Prostate gland (tissue), 2 donors: ENCODE results near the gene MYO6. TPM values are rescaled to one million over a fixed set of nuclear protein-coding genes. Genes with fewer than 3 reads are reported as not detected.

ENCODE experiments used
- DNase-seq: peaks from one replicate; pipeline ENCODE4 v3.0.0-alpha.2; 2019; ENCODE audit warnings: low spot score
- H3K27ac ChIP-seq, 2 donors: fragments of 200-600 bp; sonication (generic); 2 replicates each; pipeline ENCODE4 v1.5.1; 2017 to 2019
- H3K27me3 ChIP-seq: fragments of 200-600 bp; sonication (generic); replicated peaks from 2 replicates; pipeline ENCODE4 v1.5.1; 2019; ENCODE audit not compliant: insufficient read depth
- H3K36me3 ChIP-seq, 2 donors: fragments of 200-600 bp; sonication (generic); 1 replicate in 1 of 2; 2 replicates in 1 of 2; pipeline versions ENCODE4 v1.5.1 to v1.8.1; 2017 to 2019
- H3K4me1 ChIP-seq: fragments of 200-600 bp; sonication (generic); replicated peaks from 2 replicates; pipeline ENCODE4 v1.5.1; 2019
- H3K4me3 ChIP-seq, 2 donors: fragments of 200-600 bp; sonication (generic); 2 replicates each; pipeline ENCODE4 v1.5.1; 2017 to 2019
- H3K9me3 ChIP-seq: fragments of 200-600 bp; sonication (generic); 2 replicates; pipeline ENCODE4 v1.5.1; 2017
- POLR2A ChIP-seq: fragments of 450-650 bp; IDR thresholded peaks from one replicate; pipeline ENCODE4 v1.6.1; 2016; ENCODE audit warnings: antibody characterized with exemption, mild to moderate bottlenecking
- POLR2AphosphoS5 ChIP-seq: sonication (generic); formaldehyde crosslinking; IDR thresholded peaks from one replicate; pipeline ENCODE4 v1.6.1; 2017; ENCODE audit warnings: antibody characterized with exemption
- WGBS: methylation state at CpG from one replicate; pipeline ENCODE4 v1.1.5; 2018; 5-methylcytosine and 5-hydroxymethylcytosine counted together
- intact Hi-C: fragments of 100-400 bp; cut with DNase I; formaldehyde crosslinking; loops from one replicate; pipeline ENCODE4 v1.14.2; 2022
- total RNA-seq, 2 donors: library from RNA; depleted of rRNA; stranded (reverse); fragments of >200 nt; gene quantifications; one replicate each; pipeline ENCODE4 v1.1.0, GENCODE V29; 2016
- TF ChIP-seq, protein P1 (sequence below), 4 experiments: fragments of 200-600 bp in 2 of 4; fragments of 450-650 bp in 2 of 4; sonication (generic) in 2 of 4; IDR thresholded peaks; 1 replicate in 3 of 4; 2 replicates in 1 of 4; pipeline ENCODE4 v1.5.1; 2016 to 2019; ENCODE audit warnings: antibody characterized with exemption in 4 of 4, mild to moderate bottlenecking in 2 of 4, moderate library complexity in 2 of 4

The MYO6 gene
- total RNA-seq, 2 donors from 2014 or later, result 50.1 to 58.7 TPM

DNA sequence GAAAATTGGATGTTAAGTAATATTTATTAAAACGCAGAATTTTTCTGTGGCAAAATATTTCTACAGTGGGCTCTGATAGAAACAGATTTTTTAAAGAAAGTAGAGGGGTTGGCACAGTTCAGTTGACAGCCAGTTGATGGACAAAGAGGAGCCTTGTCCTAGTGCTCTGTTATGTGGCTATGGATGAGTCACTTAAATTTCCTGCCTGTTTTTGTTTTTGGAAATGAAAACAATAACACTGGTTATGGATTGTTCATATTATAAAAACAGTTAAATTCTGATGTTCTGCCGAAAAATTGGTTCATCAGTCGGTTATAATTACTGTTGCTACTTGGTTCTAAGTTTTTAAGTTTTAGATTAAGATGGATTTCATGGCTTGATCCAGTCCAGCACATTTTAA lies 42.8 kb downstream of the MYO6 start:
- TF ChIP-seq POLR2A (no peak), POLR2AphosphoS5 (no peak)
- TF ChIP-seq, protein P1, sequence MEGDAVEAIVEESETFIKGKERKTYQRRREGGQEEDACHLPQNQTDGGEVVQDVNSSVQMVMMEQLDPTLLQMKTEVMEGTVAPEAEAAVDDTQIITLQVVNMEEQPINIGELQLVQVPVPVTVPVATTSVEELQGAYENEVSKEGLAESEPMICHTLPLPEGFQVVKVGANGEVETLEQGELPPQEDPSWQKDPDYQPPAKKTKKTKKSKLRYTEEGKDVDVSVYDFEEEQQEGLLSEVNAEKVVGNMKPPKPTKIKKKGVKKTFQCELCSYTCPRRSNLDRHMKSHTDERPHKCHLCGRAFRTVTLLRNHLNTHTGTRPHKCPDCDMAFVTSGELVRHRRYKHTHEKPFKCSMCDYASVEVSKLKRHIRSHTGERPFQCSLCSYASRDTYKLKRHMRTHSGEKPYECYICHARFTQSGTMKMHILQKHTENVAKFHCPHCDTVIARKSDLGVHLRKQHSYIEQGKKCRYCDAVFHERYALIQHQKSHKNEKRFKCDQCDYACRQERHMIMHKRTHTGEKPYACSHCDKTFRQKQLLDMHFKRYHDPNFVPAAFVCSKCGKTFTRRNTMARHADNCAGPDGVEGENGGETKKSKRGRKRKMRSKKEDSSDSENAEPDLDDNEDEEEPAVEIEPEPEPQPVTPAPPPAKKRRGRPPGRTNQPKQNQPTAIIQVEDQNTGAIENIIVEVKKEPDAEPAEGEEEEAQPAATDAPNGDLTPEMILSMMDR (IDR thresholded peaks at IDR 0.05), result no peak
- no peak for DNase-seq
- Histone ChIP-seq H3K27me3 (no peaks in the 10 kb centered on the region), H3K9me3 (no peaks in the 10 kb centered on the region), H3K27ac (no peak overlapping the region), H3K36me3 (no peaks in the 10 kb centered on the region), H3K4me3 (no peak overlapping the region), H3K4me1 (no peaks in the 10 kb centered on the region)
- intact Hi-C loops, result no loop called here
- 82% methylated on average over 3 of the region's 3 CpGs for WGBS

DNA sequence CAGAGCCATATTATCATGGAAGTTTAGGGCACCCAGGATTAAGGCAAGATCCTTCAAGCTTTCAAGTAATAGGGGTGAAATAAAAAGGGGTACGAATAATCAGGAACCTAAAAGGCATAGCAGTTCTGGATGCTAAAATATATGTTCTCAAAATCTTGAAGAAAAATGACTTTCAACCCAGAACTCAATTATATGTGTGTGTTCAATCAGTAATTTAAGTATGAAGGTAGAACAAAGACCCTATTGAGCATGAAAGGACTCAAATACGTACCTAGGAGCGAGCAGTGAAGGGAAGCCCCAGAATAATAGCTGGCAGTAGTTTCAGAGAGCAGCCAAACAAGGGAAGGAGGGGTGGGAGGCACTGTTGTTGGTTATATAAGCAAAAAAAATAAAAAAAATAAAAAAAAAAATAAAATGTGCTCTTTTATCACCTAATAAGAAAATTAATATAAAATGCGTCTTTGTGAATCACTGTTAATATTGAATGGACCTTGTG lies 45.4 kb downstream of the MYO6 start:
- no peak for TF ChIP-seq POLR2A
- TF ChIP-seq POLR2AphosphoS5, result no peak
- TF ChIP-seq, protein P1 (IDR thresholded peaks at IDR 0.05), result no peak
- no peaks in the 10 kb centered on the region for H3K36me3 ChIP-seq
- WGBS, result 73% methylated on average over 4 of the region's 4 CpGs
- H3K27ac ChIP-seq, result no peak overlapping the region
- no peak for DNase-seq
- no peaks in the 10 kb centered on the region for H3K27me3 ChIP-seq
- intact Hi-C loops, result no loop called here
- H3K4me3 ChIP-seq, result no peak overlapping the region
- H3K4me1 ChIP-seq, result no peaks in the 10 kb centered on the region
- H3K9me3 ChIP-seq, result no peaks in the 10 kb centered on the region

DNA sequence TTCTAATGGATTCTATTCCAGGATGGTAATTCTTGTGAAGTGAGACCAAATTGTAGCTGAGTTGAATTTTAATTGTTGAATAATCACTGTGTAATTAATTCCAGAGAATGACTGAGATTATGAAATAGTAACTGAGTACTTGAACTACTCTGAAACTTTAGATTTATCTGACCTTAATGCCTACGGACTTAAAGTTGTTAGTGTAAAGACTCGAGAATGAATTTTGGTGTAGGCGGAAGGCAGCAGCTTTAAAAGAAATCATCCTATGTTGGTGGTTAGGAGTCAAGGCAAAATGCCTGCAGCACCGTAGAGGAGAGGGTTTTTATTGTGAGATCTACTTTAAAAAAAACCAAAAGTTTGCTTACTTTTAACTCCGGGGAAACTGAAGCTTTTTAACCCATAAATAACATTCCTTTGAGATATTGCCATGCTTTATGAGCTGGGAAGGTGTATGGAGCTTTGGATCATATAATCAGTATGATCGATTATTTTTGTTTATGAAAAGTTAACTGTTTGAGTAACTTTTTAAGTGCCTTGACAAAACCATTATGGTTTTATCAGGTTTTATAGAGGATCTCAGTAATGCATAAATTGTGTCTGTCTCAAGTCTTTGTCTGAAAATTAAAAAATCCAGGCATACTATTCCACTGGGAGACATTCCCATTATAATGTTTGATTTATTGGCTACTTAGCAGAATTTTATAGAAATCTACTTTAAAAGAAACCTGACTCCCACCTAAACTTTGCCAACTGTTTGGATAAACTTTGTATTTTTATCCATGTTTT lies 46.1 kb downstream of the MYO6 start:
- Histone ChIP-seq H3K27ac (no peak overlapping the region), H3K9me3 (no peaks in the 10 kb centered on the region), H3K27me3 (no peaks in the 10 kb centered on the region), H3K36me3 (no peaks in the 10 kb centered on the region), H3K4me1 (no peaks in the 10 kb centered on the region), H3K4me3 (no peak overlapping the region)
- TF ChIP-seq, protein P1 (IDR thresholded peaks at IDR 0.05), result no peak
- TF ChIP-seq POLR2AphosphoS5 (no peak), POLR2A (no peak)
- intact Hi-C loops, result no loop called here
- WGBS, result 26% methylated on average over 6 of the region's 6 CpGs
- DNase-seq, result no peak

DNA sequence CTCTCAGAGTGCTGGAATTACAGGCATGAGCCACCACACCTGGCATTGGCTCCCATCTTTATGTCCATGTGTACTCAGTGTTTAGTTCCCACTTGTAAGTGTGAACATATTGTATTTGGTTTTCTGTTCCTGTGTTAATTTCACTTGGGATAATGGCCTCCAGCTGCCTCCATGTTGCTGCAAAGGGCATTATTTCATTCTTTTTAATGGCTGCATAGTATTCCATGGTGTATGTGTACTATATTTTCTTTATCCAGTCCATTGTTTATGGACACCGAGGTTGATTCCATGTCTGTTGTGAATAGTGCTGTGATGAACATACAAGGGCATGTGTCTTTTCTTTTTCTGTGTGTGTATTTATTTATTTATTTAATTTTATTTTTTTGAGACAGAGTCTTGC lies 47.7 kb downstream of the MYO6 start:
- H3K36me3 ChIP-seq, result no peaks in the 10 kb centered on the region
- no peak for DNase-seq
- H3K9me3 ChIP-seq, result no peaks in the 10 kb centered on the region
- WGBS, result 100% methylated on average over 1 of the region's 1 CpG
- no peak for TF ChIP-seq POLR2A
- no peak for TF ChIP-seq POLR2AphosphoS5
- TF ChIP-seq, protein P1 (IDR thresholded peaks at IDR 0.05), result no peak
- H3K27ac ChIP-seq, result no peak overlapping the region
- H3K4me3 ChIP-seq, result no peak overlapping the region
- H3K4me1 ChIP-seq, result no peaks in the 10 kb centered on the region
- no peaks in the 10 kb centered on the region for H3K27me3 ChIP-seq
- intact Hi-C loops, result no loop called here

DNA sequence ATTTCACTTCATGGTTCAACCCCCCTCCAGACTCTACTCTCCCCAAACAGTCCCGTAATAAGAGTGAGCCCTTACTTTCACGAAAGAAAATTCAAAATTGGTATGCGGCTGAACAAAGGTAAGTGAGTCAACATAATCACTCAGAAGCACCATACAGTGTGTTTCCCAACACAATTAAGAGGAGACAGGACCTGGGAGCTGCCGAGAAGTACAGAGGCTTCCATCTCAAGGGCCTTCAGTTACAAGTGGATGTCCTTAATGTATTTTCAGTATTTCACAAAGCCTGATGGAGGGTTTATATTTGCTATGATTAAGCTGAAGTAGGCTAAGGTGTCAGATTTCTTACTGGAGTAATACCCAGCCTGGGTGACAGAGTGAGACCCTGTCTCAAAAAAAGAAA lies 51.1 kb downstream of the MYO6 start:
- H3K4me3 ChIP-seq, result no peak overlapping the region
- no peaks in the 10 kb centered on the region for H3K9me3 ChIP-seq
- no peaks in the 10 kb centered on the region for H3K27me3 ChIP-seq
- TF ChIP-seq, protein P1 (IDR thresholded peaks at IDR 0.05), result no peak
- no peak for TF ChIP-seq POLR2A
- no peak for TF ChIP-seq POLR2AphosphoS5
- no peak overlapping the region for H3K27ac ChIP-seq
- no peak for DNase-seq
- no peaks in the 10 kb centered on the region for H3K4me1 ChIP-seq
- 90% methylated on average over 4 of the region's 4 CpGs for WGBS
- intact Hi-C loops, result no loop called here
- no peaks in the 10 kb centered on the region for H3K36me3 ChIP-seq
